ENCODE measurements around the gene CD4.

Gene CD4

GRCh38 chr12:6824085-6824775 lies 34.9 kb downstream of the CD4 start:
- Mint-ChIP-seq H3K4me1 (ENCODE audit: low read depth) (peaks cover 25% of the 10 kb centered on the region), H3K27ac (no peak overlapping the region), H3K27me3 (peaks cover 22% of the 10 kb centered on the region)

GRCh38 chr12:6824901-6825381 lies 35.6 kb downstream of the CD4 start:
- Mint-ChIP-seq H3K4me1 (ENCODE audit: low read depth) (peaks cover 28% of the 10 kb centered on the region), H3K36me3 (no peaks in the 10 kb centered on the region), H3K27me3 (peaks cover 22% of the 10 kb centered on the region), H3K9me3 (ENCODE audit: low read depth) (no peaks in the 10 kb centered on the region), H3K4me3 (no peak overlapping the region), H3K27ac (no peak overlapping the region)

More at GRCh38 chr12:6824085-6824775, 34.9 kb downstream of the CD4 start:
- Mint-ChIP-seq H3K36me3 (no peaks in the 10 kb centered on the region), H3K4me3 (no peak overlapping the region), H3K9me3 (ENCODE audit: low read depth) (no peaks in the 10 kb centered on the region)

- Mint-ChIP-seq H3K36me3 (no peaks in the 10 kb centered on the region), H3K9me3 (ENCODE audit: low read depth) (no peaks in the 10 kb centered on the region), H3K4me1 (ENCODE audit: low read depth) (peaks cover 28% of the 10 kb centered on the region), H3K27ac (no peak overlapping the region), H3K27me3 (peaks cover 21% of the 10 kb centered on the region), H3K4me3 (no peak overlapping the region)
These were observed 36.2 kb downstream of the CD4 start for GRCh38 chr12:6825398-6826124.

GRCh38 chr12:6826125-6826733 lies 36.9 kb downstream of the CD4 start:
- no peak overlapping the region for H3K4me3 Mint-ChIP-seq
- peaks cover 22% of the 10 kb centered on the region for H3K4me1 Mint-ChIP-seq (ENCODE audit: low read depth)
- H3K27ac Mint-ChIP-seq = no peak overlapping the region
- peaks cover 20% of the 10 kb centered on the region for H3K27me3 Mint-ChIP-seq
- no peaks in the 10 kb centered on the region for H3K36me3 Mint-ChIP-seq
- H3K9me3 Mint-ChIP-seq (ENCODE audit: low read depth) = no peaks in the 10 kb centered on the region

GRCh38 chr12:6826734-6827436 lies 37.6 kb downstream of the CD4 start:
- no peaks in the 10 kb centered on the region for H3K36me3 Mint-ChIP-seq
- peaks cover 20% of the 10 kb centered on the region for H3K27me3 Mint-ChIP-seq
- no peaks in the 10 kb centered on the region for H3K9me3 Mint-ChIP-seq (ENCODE audit: low read depth)
- H3K4me3 Mint-ChIP-seq = peak overlapping the region; percentile 63
- H3K27ac Mint-ChIP-seq = no peak overlapping the region
- H3K4me1 Mint-ChIP-seq (ENCODE audit: low read depth) = peaks cover 20% of the 10 kb centered on the region

GRCh38 chr12:6827437-6827911 lies 38.1 kb downstream of the CD4 start:
- Mint-ChIP-seq H3K9me3 (ENCODE audit: low read depth) (no peaks in the 10 kb centered on the region), H3K27ac (no peak overlapping the region), H3K36me3 (no peaks in the 10 kb centered on the region), H3K27me3 (peaks cover 19% of the 10 kb centered on the region), H3K4me1 (ENCODE audit: low read depth) (peaks cover 18% of the 10 kb centered on the region), H3K4me3 (peak overlapping the region; percentile 63)

GRCh38 chr12:6827982-6828780 lies 38.9 kb downstream of the CD4 start, which contains the start of gene P3H3:
Gene P3H3 (plus strand): TSS chr12:6828407. CDS start chr12:6828441, 34 bp downstream.
- peak within 1 kb of the TSS; percentile 78 for H3K27ac Mint-ChIP-seq
- no peaks in the 10 kb centered on the region for H3K36me3 Mint-ChIP-seq
- no peaks in the 10 kb centered on the region for H3K9me3 Mint-ChIP-seq (ENCODE audit: low read depth)
- H3K4me1 Mint-ChIP-seq (ENCODE audit: low read depth) = peaks cover 18% of the 10 kb centered on the region
- peaks cover 16% of the 10 kb centered on the region for H3K27me3 Mint-ChIP-seq
- H3K4me3 Mint-ChIP-seq = peak within 1 kb of the TSS; percentile 85

GRCh38 chr12:6828781-6829535 lies 39.6 kb downstream of the CD4 start:
- no peaks in the 10 kb centered on the region for H3K9me3 Mint-ChIP-seq (ENCODE audit: low read depth)
- H3K27me3 Mint-ChIP-seq = peaks cover 16% of the 10 kb centered on the region
- H3K27ac Mint-ChIP-seq = peak overlapping the region; percentile 78
- no peaks in the 10 kb centered on the region for H3K36me3 Mint-ChIP-seq
- H3K4me1 Mint-ChIP-seq (ENCODE audit: low read depth) = peaks cover 18% of the 10 kb centered on the region
- H3K4me3 Mint-ChIP-seq = peak overlapping the region; percentile 85

- H3K27ac Mint-ChIP-seq = no peak overlapping the region
- H3K9me3 Mint-ChIP-seq (ENCODE audit: low read depth) = no peaks in the 10 kb centered on the region
- H3K27me3 Mint-ChIP-seq = peaks cover 12% of the 10 kb centered on the region
- H3K4me3 Mint-ChIP-seq = peak overlapping the region; percentile 85
- no peaks in the 10 kb centered on the region for H3K36me3 Mint-ChIP-seq
- H3K4me1 Mint-ChIP-seq (ENCODE audit: low read depth) = peaks cover 18% of the 10 kb centered on the region
These were observed 40.4 kb downstream of the CD4 start for GRCh38 chr12:6829536-6830220.

- Mint-ChIP-seq H3K36me3 (no peaks in the 10 kb centered on the region), H3K27ac (no peak overlapping the region), H3K9me3 (ENCODE audit: low read depth) (no peaks in the 10 kb centered on the region), H3K4me3 (peak overlapping the region; percentile 39), H3K4me1 (ENCODE audit: low read depth) (peaks cover 19% of the 10 kb centered on the region), H3K27me3 (peaks cover 6% of the 10 kb centered on the region)
These were observed 41.1 kb downstream of the CD4 start for GRCh38 chr12:6830286-6830890.

GRCh38 chr12:6830999-6831398 lies 41.7 kb downstream of the CD4 start:
- Mint-ChIP-seq H3K27ac (no peak overlapping the region), H3K27me3 (peaks cover 2% of the 10 kb centered on the region), H3K9me3 (ENCODE audit: low read depth) (no peaks in the 10 kb centered on the region), H3K4me1 (ENCODE audit: low read depth) (peaks cover 21% of the 10 kb centered on the region), H3K36me3 (no peaks in the 10 kb centered on the region), H3K4me3 (peak overlapping the region; percentile 39)

- no peaks in the 10 kb centered on the region for H3K36me3 Mint-ChIP-seq
- peaks cover 21% of the 10 kb centered on the region for H3K4me1 Mint-ChIP-seq (ENCODE audit: low read depth)
- no peaks in the 10 kb centered on the region for H3K9me3 Mint-ChIP-seq (ENCODE audit: low read depth)
- H3K27ac Mint-ChIP-seq = no peak overlapping the region
- H3K27me3 Mint-ChIP-seq = peaks cover 2% of the 10 kb centered on the region
- H3K4me3 Mint-ChIP-seq = no peak overlapping the region
These were observed 42.2 kb downstream of the CD4 start for GRCh38 chr12:6831450-6831995.
